Brain pericyte (primary cell): Measurements from ENCODE around the gene TOGARAM1.

Experiments
- DNase-seq: peaks from one replicate; pipeline ENCODE4 v3.0.0-alpha.2; 2012; ENCODE audit warnings: low read depth, low spot score

The TOGARAM1 gene

GRCh38 chr14:44963775-44964380, 1.9 kb downstream of the TOGARAM1 start:
- no peak for DNase-seq

- DNase-seq, result no peak
These were observed 4.8 kb downstream of the TOGARAM1 start for GRCh38 chr14:44966601-44967336.

- no peak for DNase-seq
These were observed 6.7 kb downstream of the TOGARAM1 start for GRCh38 chr14:44968714-44969113.

- DNase-seq, result no peak
These were observed 8.9 kb downstream of the TOGARAM1 start for GRCh38 chr14:44970907-44971306.

GRCh38 chr14:44971459-44971858, 9.5 kb downstream of the TOGARAM1 start:
- DNase-seq, result no peak

- no peak for DNase-seq
These were observed 17.3 kb downstream of the TOGARAM1 start for GRCh38 chr14:44979273-44979672.

- no peak for DNase-seq
These were observed 17.9 kb downstream of the TOGARAM1 start for GRCh38 chr14:44979740-44980356.

- no peak for DNase-seq
These were observed 19.2 kb downstream of the TOGARAM1 start for GRCh38 chr14:44981198-44981597.

- DNase-seq, result no peak
These were observed 20.6 kb downstream of the TOGARAM1 start for GRCh38 chr14:44982594-44982993.

- DNase-seq, result no peak
These were observed 26.7 kb downstream of the TOGARAM1 start for GRCh38 chr14:44988694-44989093.

GRCh38 chr14:44989497-44990440, 27.8 kb downstream of the TOGARAM1 start:
- no peak for DNase-seq

GRCh38 chr14:44990533-44990932, 28.5 kb downstream of the TOGARAM1 start:
- no peak for DNase-seq

GRCh38 chr14:44995196-44995595, 33.2 kb downstream of the TOGARAM1 start:
- no peak for DNase-seq

GRCh38 chr14:44995770-44996294, 33.8 kb downstream of the TOGARAM1 start:
- DNase-seq, result no peak

- DNase-seq, result no peak
These were observed 41.9 kb downstream of the TOGARAM1 start for GRCh38 chr14:45003924-45004323.

GRCh38 chr14:45015133-45015532, 53.1 kb downstream of the TOGARAM1 start:
- no peak for DNase-seq

GRCh38 chr14:45028107-45028626, 66.2 kb downstream of the TOGARAM1 start:
- no peak for DNase-seq

- no peak for DNase-seq
These were observed 72.7 kb downstream of the TOGARAM1 start for GRCh38 chr14:45034730-45035129.

GRCh38 chr14:45038256-45038655, 76.3 kb downstream of the TOGARAM1 start:
- DNase-seq, result no peak

GRCh38 chr14:45038865-45039264, 76.9 kb downstream of the TOGARAM1 start:
- DNase-seq, result no peak

- DNase-seq, result no peak
These were observed 77.4 kb downstream of the TOGARAM1 start for GRCh38 chr14:45039390-45039789.
